OCI-LY3 (cell line): Measurements from ENCODE around the gene HS6ST1.

Experiments
- H2AFZ ChIP-seq: fragments of 200-600, 300-600 bp; shearing (Covaris generic); 2 replicates; pipeline ENCODE4 v1.6.0; 2014; ENCODE audit warnings: antibody characterized with exemption, low read depth, low read length
- H3K27ac ChIP-seq: fragments of 200-600, 300-600 bp; sonication (generic); 2 replicates; pipeline ENCODE4 v1.5.1; 2014; ENCODE audit warnings: mild to moderate bottlenecking, low read length, moderate library complexity, mixed read lengths
- H3K27me3 ChIP-seq: fragments of 200-600, 300-600 bp; sonication (generic); 2 replicates; pipeline ENCODE4 v1.6.1; 2014; ENCODE audit warnings: low read depth, low read length, mixed read lengths
- H3K36me3 ChIP-seq: fragments of 200-600, 300-600 bp; sonication (generic); replicated peaks from 2 replicates; pipeline ENCODE3; 2014; ENCODE audit warnings: low read depth, low read length, mixed read lengths
- H3K4me1 ChIP-seq: fragments of 300-600, 200-600 bp; sonication (generic); 2 replicates; pipeline ENCODE4 v1.6.1; 2014; ENCODE audit warnings: low read length, mixed read lengths
- H3K4me2 ChIP-seq: fragments of 200-600, 300-600 bp; sonication (generic); 2 replicates; pipeline ENCODE4 v1.6.1; 2014; ENCODE audit warnings: low read length, mixed read lengths
- H3K4me3 ChIP-seq: fragments of 300-600, 200-600 bp; sonication (generic); 2 replicates; pipeline ENCODE4 v1.5.1; 2014; ENCODE audit warnings: antibody characterized with exemption, mild to moderate bottlenecking, low read length, moderate library complexity
- H3K79me2 ChIP-seq: fragments of 300-600, 200-600 bp; shearing (Covaris generic); 2 replicates; pipeline ENCODE4 v1.6.1; 2014; ENCODE audit warnings: mild to moderate bottlenecking, low read length, mixed read lengths
- H3K9ac ChIP-seq: fragments of 300-600, 200-600 bp; shearing (Covaris generic); 2 replicates; pipeline ENCODE4 v1.6.0; 2014; ENCODE audit warnings: mild to moderate bottlenecking, low read length, moderate library complexity
- H3K9me3 ChIP-seq: fragments of 200-600, 300-600 bp; shearing (Covaris generic); 2 replicates; pipeline ENCODE4 v1.6.1; 2014; ENCODE audit warnings: low read length, mixed read lengths; ENCODE audit not compliant: insufficient read depth
- H4K20me1 ChIP-seq: fragments of 200-600, 300-600 bp; sonication (generic); 2 replicates; pipeline ENCODE4 v1.6.1; 2016; ENCODE audit warnings: low read length, mixed read lengths; ENCODE audit not compliant: insufficient read depth
- CTCF ChIP-seq: fragments of 200-600, 300-600 bp; sonication (generic); IDR thresholded peaks from 2 replicates; pipeline ENCODE4 v1.5.1; 2014; ENCODE audit warnings: antibody characterized with exemption, low read length, low read depth
- EZH2phosphoT487 ChIP-seq: fragments of 200-600 bp; shearing (Covaris generic); IDR thresholded peaks from 2 replicates; pipeline ENCODE4 v1.6.1; 2018; ENCODE audit warnings: antibody characterized with exemption, mixed run types, low read depth

Gene HS6ST1

GRCh38 chr2:128272601-128273468 is 45.8 kb downstream of the HS6ST1 start:
- Histone ChIP-seq H3K4me2 (no peak overlapping the region), H3K27me3 (no peaks in the 10 kb centered on the region), H3K27ac (no peak overlapping the region), H3K4me1 (no peaks in the 10 kb centered on the region), H3K79me2 (0 out of 2 replicates have a peak, but pooled peaks cover 2% of the 10 kb centered on the region), H3K4me3 (no peak overlapping the region), H3K36me3 (peaks cover 20% of the 10 kb centered on the region), H3K9ac (no peak overlapping the region), H4K20me1 (peaks cover 10% of the 10 kb centered on the region; the same call in 1 of the 2 replicates), H3K9me3 (no peaks in the 10 kb centered on the region), H2AFZ (no peak overlapping the region)
- TF ChIP-seq CTCF (no peak), EZH2phosphoT487 (no peak)

GRCh38 chr2:128271911-128272600 is 46.6 kb downstream of the HS6ST1 start:
- peaks cover 10% of the 10 kb centered on the region; the same call in 1 of the 2 replicates for H4K20me1 ChIP-seq
- H3K36me3 ChIP-seq = peaks cover 20% of the 10 kb centered on the region
- no peak overlapping the region for H2AFZ ChIP-seq
- H3K4me3 ChIP-seq = no peak overlapping the region
- TF ChIP-seq CTCF (no peak), EZH2phosphoT487 (no peak)
- no peak overlapping the region for H3K9ac ChIP-seq
- no peaks in the 10 kb centered on the region for H3K27me3 ChIP-seq
- H3K9me3 ChIP-seq = no peaks in the 10 kb centered on the region
- H3K79me2 ChIP-seq = 0 out of 2 replicates have a peak, but pooled peaks cover 2% of the 10 kb centered on the region
- H3K4me2 ChIP-seq = no peak overlapping the region
- no peak overlapping the region for H3K27ac ChIP-seq
- no peaks in the 10 kb centered on the region for H3K4me1 ChIP-seq

- no peak for TF ChIP-seq CTCF
- TF ChIP-seq EZH2phosphoT487 = no peak
- Histone ChIP-seq H3K4me2 (no peak overlapping the region), H3K79me2 (0 out of 2 replicates have a peak, but pooled peaks cover 2% of the 10 kb centered on the region), H3K9ac (no peak overlapping the region), H3K4me3 (no peak overlapping the region), H3K27ac (no peak overlapping the region), H3K27me3 (no peaks in the 10 kb centered on the region), H2AFZ (no peak overlapping the region), H3K4me1 (no peaks in the 10 kb centered on the region), H3K9me3 (no peaks in the 10 kb centered on the region), H3K36me3 (peaks cover 20% of the 10 kb centered on the region), H4K20me1 (peaks cover 10% of the 10 kb centered on the region; the same call in 1 of the 2 replicates)
These were observed 47.1 kb downstream of the HS6ST1 start for GRCh38 chr2:128271597-128271910.
